ENCODE results near the gene CCDC73. TPM values are rescaled to one million over a fixed set of nuclear protein-coding genes. Genes with fewer than 3 reads are reported as not detected.

Gene CCDC73
- total RNA-seq, 4 donors from 2014 or later, result not detected

- intact Hi-C loops (cut with DNase I; ENCODE audit: low total_unique reads), result no loop called here
- 89 to 95% methylated on average over 11 of the region's 11 CpGs for WGBS, 2 donors
- DNase-seq (ENCODE audit: low spot score in 2 of 2), result no peak
- no peak for TF ChIP-seq POLR2A (IDR thresholded peaks at IDR 0.05)
- TF ChIP-seq CTCF (IDR thresholded peaks at IDR 0.05), result no peak
- no peak overlapping the region for H3K4me3 ChIP-seq (ENCODE audit: low read depth, poor library complexity, severe bottlenecking)
Observed at GRCh38 chr11:32561835-32562234, 232.6 kb downstream of the CCDC73 start.

GRCh38 chr11:32555895-32556294, 238.6 kb downstream of the CCDC73 start:
- TF ChIP-seq POLR2A (IDR thresholded peaks at IDR 0.05) (no peak), CTCF (IDR thresholded peaks at IDR 0.05) (no peak)
- DNase-seq (ENCODE audit: low spot score in 2 of 2), result no peak
- 75 to 87% methylated on average over 7 of the region's 7 CpGs for WGBS, 2 donors

GRCh38 chr11:32555091-32555490, 239.4 kb downstream of the CCDC73 start:
- H3K4me3 ChIP-seq (ENCODE audit: low read depth, poor library complexity, severe bottlenecking), result no peak overlapping the region
- intact Hi-C loops (cut with DNase I; ENCODE audit: low total_unique reads), result no loop called here
- TF ChIP-seq POLR2A (IDR thresholded peaks at IDR 0.05) (no peak), CTCF (IDR thresholded peaks at IDR 0.05) (no peak)
- no peak for DNase-seq (ENCODE audit: low spot score in 2 of 2)
- WGBS, 2 donors, result 42 to 44% methylated on average over 4 of the region's 4 CpGs

More at GRCh38 chr11:32555895-32556294, 238.6 kb downstream of the CCDC73 start:
- intact Hi-C loops (cut with DNase I; ENCODE audit: low total_unique reads), result no loop called here
- H3K4me3 ChIP-seq (ENCODE audit: low read depth, poor library complexity, severe bottlenecking), result no peak overlapping the region

Other genes with a start within 250 kb of the CCDC73 start
- 100 to 1,000 TPM; 365 to 696 (median 419) TPM for gene EIF3M, start 210.8 kb downstream of the CCDC73 start, total RNA-seq
- gene PRRG4, start 35.3 kb upstream of the CCDC73 start, total RNA-seq, result 10 to 100 TPM; 25.2 to 34.4 (median 31.6) TPM
- gene QSER1, start 98.1 kb upstream of the CCDC73 start, total RNA-seq, result 10 to 100 TPM; 27.8 to 34.2 (median 32.1) TPM
- 1 to 10 TPM; 2.7 to 5.3 (median 4.0) TPM for gene DEPDC7, start 221.2 kb upstream of the CCDC73 start, total RNA-seq
- gene TCP11L1, start 244.9 kb upstream of the CCDC73 start, total RNA-seq, result 10 to 100 TPM; 19.5 to 53.4 (median 26.8) TPM